ENCODE results near the gene KIF5A. TPM values are rescaled to one million over a fixed set of nuclear protein-coding genes. Genes with fewer than 3 reads are reported as not detected.

Gene KIF5A
- total RNA-seq, 3 donors from 2014 or later (not counting 1 experiment from before 2014, with no cell fraction given) = 0.09 to 0.40 (median 0.16) TPM

DNA sequence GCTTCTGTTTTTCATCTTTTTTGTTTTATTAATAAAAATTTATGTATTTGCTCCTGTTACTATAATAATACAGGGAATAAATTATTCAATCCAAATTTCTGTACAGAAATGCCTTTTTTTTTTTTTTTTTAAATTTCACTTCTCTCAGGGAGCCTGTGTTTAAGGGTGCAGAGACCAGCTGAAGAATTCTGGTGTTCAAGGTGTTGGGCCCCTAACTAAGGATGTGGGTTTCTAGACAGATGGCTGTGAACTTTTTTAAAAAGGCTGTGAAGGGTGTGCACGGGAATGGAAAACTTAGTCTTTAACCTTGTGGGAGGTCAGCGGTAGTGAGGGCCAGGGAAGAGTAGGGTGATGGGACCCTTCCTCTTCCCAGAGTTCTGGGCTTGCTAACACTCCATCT lies 53.5 kb downstream of the KIF5A start:
- ATAC-seq (peak; percentile 62 to 83 (median 71)), DNase-seq (peak in 1 of 2 donors; percentile 35)
- H3K4me3 ChIP-seq (ENCODE audit: low read length) = no peak overlapping the region
- peak overlapping the region; percentile 86 for H3K4me3 Mint-ChIP-seq
- TF ChIP-seq, protein P1, sequence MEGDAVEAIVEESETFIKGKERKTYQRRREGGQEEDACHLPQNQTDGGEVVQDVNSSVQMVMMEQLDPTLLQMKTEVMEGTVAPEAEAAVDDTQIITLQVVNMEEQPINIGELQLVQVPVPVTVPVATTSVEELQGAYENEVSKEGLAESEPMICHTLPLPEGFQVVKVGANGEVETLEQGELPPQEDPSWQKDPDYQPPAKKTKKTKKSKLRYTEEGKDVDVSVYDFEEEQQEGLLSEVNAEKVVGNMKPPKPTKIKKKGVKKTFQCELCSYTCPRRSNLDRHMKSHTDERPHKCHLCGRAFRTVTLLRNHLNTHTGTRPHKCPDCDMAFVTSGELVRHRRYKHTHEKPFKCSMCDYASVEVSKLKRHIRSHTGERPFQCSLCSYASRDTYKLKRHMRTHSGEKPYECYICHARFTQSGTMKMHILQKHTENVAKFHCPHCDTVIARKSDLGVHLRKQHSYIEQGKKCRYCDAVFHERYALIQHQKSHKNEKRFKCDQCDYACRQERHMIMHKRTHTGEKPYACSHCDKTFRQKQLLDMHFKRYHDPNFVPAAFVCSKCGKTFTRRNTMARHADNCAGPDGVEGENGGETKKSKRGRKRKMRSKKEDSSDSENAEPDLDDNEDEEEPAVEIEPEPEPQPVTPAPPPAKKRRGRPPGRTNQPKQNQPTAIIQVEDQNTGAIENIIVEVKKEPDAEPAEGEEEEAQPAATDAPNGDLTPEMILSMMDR (IDR thresholded peaks at IDR 0.05) = no peak
- whole genome bisulfite sequencing (ENCODE audit: insufficient coverage) = 28% methylated on average over 2 of the region's 2 CpGs
- H3K27me3 Mint-ChIP-seq (ENCODE audit: low read depth in 2 of 2) = no peaks in the 10 kb centered on the region
- intact Hi-C loops (cut with micrococcal nuclease) = no loop called here
- peaks cover 29% of the 10 kb centered on the region for H3K4me1 ChIP-seq (ENCODE audit: control insufficient read depth, insufficient read depth, low read length)
- peaks cover 34% of the 10 kb centered on the region for H3K36me3 ChIP-seq (ENCODE audit: control insufficient read depth, insufficient read depth, low read length)
- peaks cover 34 to 53% of the 10 kb centered on the region in 2 donors for H3K4me1 Mint-ChIP-seq
- no peaks in the 10 kb centered on the region for H3K9me3 ChIP-seq (ENCODE audit: control insufficient read depth, insufficient read depth, low read length)
- H3K27ac Mint-ChIP-seq = peak overlapping the region; percentile 92 to 93
- H3K27me3 ChIP-seq (ENCODE audit: control insufficient read depth, insufficient read depth, low read length) = no peaks in the 10 kb centered on the region
- H3K36me3 Mint-ChIP-seq = peaks cover 15% of the 10 kb centered on the region
- H3K9me3 Mint-ChIP-seq = no peaks in the 10 kb centered on the region
- H3K27ac ChIP-seq (ENCODE audit: low read length) = peak overlapping the region; percentile 72

GRCh38 chr12:57603815-57604453 lies 54.1 kb downstream of the KIF5A start:
- H3K4me3 Mint-ChIP-seq = peak overlapping the region; percentile 86
- Histone ChIP-seq H3K4me1 (ENCODE audit: control insufficient read depth, insufficient read depth, low read length) (peaks cover 29% of the 10 kb centered on the region), H3K9me3 (ENCODE audit: control insufficient read depth, insufficient read depth, low read length) (no peaks in the 10 kb centered on the region), H3K27ac (ENCODE audit: low read length) (peak overlapping the region; percentile 72), H3K27me3 (ENCODE audit: control insufficient read depth, insufficient read depth, low read length) (no peaks in the 10 kb centered on the region), H3K4me3 (ENCODE audit: low read length) (peak overlapping the region; percentile 57), H3K36me3 (ENCODE audit: control insufficient read depth, insufficient read depth, low read length) (peaks cover 30% of the 10 kb centered on the region)
- H3K27me3 Mint-ChIP-seq (ENCODE audit: low read depth in 2 of 2) = no peaks in the 10 kb centered on the region
- DNase-seq (no peak), ATAC-seq (no peak)
- H3K4me1 Mint-ChIP-seq = peaks cover 34 to 53% of the 10 kb centered on the region in 2 donors
- TF ChIP-seq, protein P1 (IDR thresholded peaks at IDR 0.05) = no peak
- H3K27ac Mint-ChIP-seq = peak overlapping the region; percentile 92 to 93
- WGBS (ENCODE audit: insufficient coverage) = 38% methylated on average over 3 of the region's 6 CpGs
- intact Hi-C loops (cut with micrococcal nuclease) = loop anchor here (2.0 kb wide), 1 partner anchor 13 kb away; the partner anchor contains the start of gene PIP4K2C
- H3K36me3 Mint-ChIP-seq = peaks cover 10% of the 10 kb centered on the region
- H3K9me3 Mint-ChIP-seq = no peaks in the 10 kb centered on the region

GRCh38 chr12:57604454-57604991 lies 54.7 kb downstream of the KIF5A start, which contains the start of gene DTX3:
TSS of gene DTX3 (plus strand) at chr12:57604824. CDS start at chr12:57606518, 1,694 bp downstream.
- Mint-ChIP-seq H3K4me3 (peak within 1 kb of the TSS; percentile 86), H3K9me3 (no peaks in the 10 kb centered on the region), H3K27ac (peak within 1 kb of the TSS; percentile 92 to 93), H3K4me1 (peaks cover 34 to 53% of the 10 kb centered on the region in 2 donors), H3K36me3 (peaks cover 4% of the 10 kb centered on the region), H3K27me3 (ENCODE audit: low read depth in 2 of 2) (no peaks in the 10 kb centered on the region)
- TF ChIP-seq, protein P1 (IDR thresholded peaks at IDR 0.05) = no peak
- Histone ChIP-seq H3K27ac (ENCODE audit: low read length) (peak within 1 kb of the TSS; percentile 72), H3K9me3 (ENCODE audit: control insufficient read depth, insufficient read depth, low read length) (no peaks in the 10 kb centered on the region), H3K36me3 (ENCODE audit: control insufficient read depth, insufficient read depth, low read length) (peaks cover 27% of the 10 kb centered on the region), H3K27me3 (ENCODE audit: control insufficient read depth, insufficient read depth, low read length) (no peaks in the 10 kb centered on the region), H3K4me1 (ENCODE audit: control insufficient read depth, insufficient read depth, low read length) (peaks cover 29% of the 10 kb centered on the region), H3K4me3 (ENCODE audit: low read length) (peak within 1 kb of the TSS; percentile 57)
- DNase-seq = peak in 1 of 2 donors; percentile 67
- WGBS (ENCODE audit: insufficient coverage) = 6% methylated on average over 8 of the region's 36 CpGs
- intact Hi-C loops (cut with micrococcal nuclease) = loop anchor here (2.0 kb wide), 1 partner anchor 14 kb away; the partner anchor contains the start of gene PIP4K2C
- peak; percentile 43 to 66 (median 61) for ATAC-seq
